ENCODE data around the gene CD4. TPM values are rescaled to one million over a fixed set of nuclear protein-coding genes. Genes with fewer than 3 reads are reported as not detected.
"Not testable (repeated sequence)": the region's sequence is repeated elsewhere in the genome, so short reads cannot be mapped to it uniquely, and the experiment has no call there.

The CD4 gene
- total RNA-seq, 4 donors from 2014 or later = 1.8 to 12.9 (median 3.8) TPM

- H3K27me3 ChIP-seq = no peaks in the 10 kb centered on the region
- in situ Hi-C loops (cut with MboI; ENCODE audit: low sequenced_read_pairs in 4 of 4) (no loop called here), intact Hi-C loops (cut with DNase I; ENCODE audit: low total_unique reads) (no loop called here)
- peaks cover 0 to 100% of the 10 kb centered on the region in 2 donors for H3K36me3 ChIP-seq
- DNase-seq (no peak), ATAC-seq (no peak)
- H3K4me3 ChIP-seq = no peak overlapping the region
- H3K27ac ChIP-seq = no peak overlapping the region
- TF ChIP-seq CTCF (IDR thresholded peaks at IDR 0.05 in 4 of 5, conservative IDR thresholded peaks at IDR 0.05 in 1 of 5) = no peak
- no peak for TF ChIP-seq POLR2A (IDR thresholded peaks at IDR 0.05)
- no peaks in the 10 kb centered on the region for H3K4me1 ChIP-seq
- no peaks in the 10 kb centered on the region for H3K9me3 ChIP-seq
These were observed 71.6 kb downstream of the CD4 start for GRCh38 chr12:6860942-6861341.

- Histone ChIP-seq H3K36me3 (peaks cover 0 to 99% of the 10 kb centered on the region in 2 donors), H3K27ac (no peak overlapping the region), H3K4me1 (peaks cover 0 to under 1% of the 10 kb centered on the region in 2 donors), H3K4me3 (no peak overlapping the region), H3K9me3 (no peaks in the 10 kb centered on the region), H3K27me3 (no peaks in the 10 kb centered on the region)
- in situ Hi-C loops (cut with MboI; ENCODE audit: low sequenced_read_pairs in 4 of 4) = no loop called here
- DNase-seq (no peak), ATAC-seq (no peak)
- TF ChIP-seq CTCF (IDR thresholded peaks at IDR 0.05 in 4 of 5, conservative IDR thresholded peaks at IDR 0.05 in 1 of 5) (no peak), POLR2A (IDR thresholded peaks at IDR 0.05) (no peak)
- intact Hi-C loops (cut with DNase I; ENCODE audit: low total_unique reads) = no loop called here
These were observed 72.1 kb downstream of the CD4 start for GRCh38 chr12:6861391-6861790.

GRCh38 chr12:6863033-6863432, 73.7 kb downstream of the CD4 start:
- in situ Hi-C loops (cut with MboI; ENCODE audit: low sequenced_read_pairs in 4 of 4) (no loop called here), intact Hi-C loops (cut with DNase I; ENCODE audit: low total_unique reads) (no loop called here)
- no peak overlapping the region for H3K27ac ChIP-seq
- H3K9me3 ChIP-seq = no peaks in the 10 kb centered on the region
- H3K36me3 ChIP-seq = peaks cover 0 to 82% of the 10 kb centered on the region in 2 donors
- DNase-seq (no peak), ATAC-seq (no peak)
- H3K4me1 ChIP-seq = peaks cover 6 to 7% of the 10 kb centered on the region in 2 donors
- no peaks in the 10 kb centered on the region for H3K27me3 ChIP-seq
- no peak overlapping the region for H3K4me3 ChIP-seq
- TF ChIP-seq POLR2A (IDR thresholded peaks at IDR 0.05) = no peak
- no peak for TF ChIP-seq CTCF (IDR thresholded peaks at IDR 0.05 in 4 of 5, conservative IDR thresholded peaks at IDR 0.05 in 1 of 5)

- H3K27ac ChIP-seq = no peak overlapping the region
- no peaks in the 10 kb centered on the region for H3K9me3 ChIP-seq
- in situ Hi-C loops (cut with MboI; ENCODE audit: low sequenced_read_pairs in 4 of 4) = no loop called here
- H3K4me3 ChIP-seq = no peak overlapping the region
- H3K36me3 ChIP-seq = peaks cover 0 to 75% of the 10 kb centered on the region in 2 donors
- intact Hi-C loops (cut with DNase I; ENCODE audit: low total_unique reads) = no loop called here
- TF ChIP-seq CTCF (IDR thresholded peaks at IDR 0.05 in 4 of 5, conservative IDR thresholded peaks at IDR 0.05 in 1 of 5) (no peak), POLR2A (IDR thresholded peaks at IDR 0.05) (no peak)
- no peak for ATAC-seq
- H3K27me3 ChIP-seq = no peaks in the 10 kb centered on the region
- peaks cover 13 to 14% of the 10 kb centered on the region in 2 donors for H3K4me1 ChIP-seq
- no peak for DNase-seq
These were observed 74.4 kb downstream of the CD4 start for GRCh38 chr12:6863586-6864321.

GRCh38 chr12:6865307-6865706, 76.0 kb downstream of the CD4 start:
- H3K27me3 ChIP-seq; H3K4me3 ChIP-seq; DNase-seq; H3K9me3 ChIP-seq; in situ Hi-C loops (cut with MboI; ENCODE audit: low sequenced_read_pairs in 4 of 4); ATAC-seq; H3K27ac ChIP-seq: not testable (repeated sequence)
- H3K4me1 ChIP-seq = peaks cover 25 to 27% of the 10 kb centered on the region in 2 donors
- H3K36me3 ChIP-seq = peaks cover 0 to 68% of the 10 kb centered on the region in 2 donors
- intact Hi-C loops (cut with DNase I; ENCODE audit: low total_unique reads) = loop anchor here (5.0 kb wide), 1 partner anchor 77 kb away; the partner anchor contains the start of genes C12orf57 and RNU7-1
